Ramos (cell line): ENCODE measurements around the gene LCE1C.

Experiments
- in situ Hi-C: fragments of 300-500 bp; cut with MboI; formaldehyde crosslinking; loops from one replicate; pipeline ENCODE4 v1.14.3; 2022; ENCODE audit warnings: low sequenced_read_pairs; ENCODE audit not compliant: unreplicated experiment

Gene LCE1C

GRCh38 chr1:152806576-152806975 lies at the start of gene LCE1C:
LCE1C (minus strand) TSS chr1:152806651; CDS start chr1:152805478, 1,173 bp downstream.
- in situ Hi-C loops: no loop called here

GRCh38 chr1:152855661-152856060 lies 49.2 kb upstream of the LCE1C start:
- in situ Hi-C loops: no loop called here

GRCh38 chr1:152842556-152842955 lies 36.1 kb upstream of the LCE1C start, which contains the start of gene LCE6A:
LCE6A (plus strand) TSS chr1:152842856; CDS start chr1:152843521, 665 bp downstream.
- in situ Hi-C loops: no loop called here

GRCh38 chr1:152836870-152837269 lies 30.4 kb upstream of the LCE1C start:
- in situ Hi-C loops: no loop called here

- in situ Hi-C loops: no loop called here
Measured at GRCh38 chr1:152827173-152827572, 20.7 kb upstream of the LCE1C start, which contains the start of gene LCE1A. LCE1A (plus strand) TSS chr1:152827473; CDS start chr1:152827473, 0 bp downstream.

- in situ Hi-C loops: no loop called here
Measured at GRCh38 chr1:152824964-152825363, 18.5 kb upstream of the LCE1C start.

- in situ Hi-C loops: no loop called here
Measured at GRCh38 chr1:152823294-152823693, 16.8 kb upstream of the LCE1C start.

GRCh38 chr1:152817309-152817708 lies 10.9 kb upstream of the LCE1C start:
- in situ Hi-C loops: no loop called here

- in situ Hi-C loops: no loop called here
Measured at GRCh38 chr1:152811671-152812070, 5.2 kb upstream of the LCE1C start, which contains the start of gene LCE1B. LCE1B (plus strand) TSS chr1:152811971; CDS start chr1:152812447, 476 bp downstream.

GRCh38 chr1:152811050-152811449 lies 4.6 kb upstream of the LCE1C start:
- in situ Hi-C loops: no loop called here

- in situ Hi-C loops: no loop called here
Measured at GRCh38 chr1:152801333-152801732, 5.1 kb downstream of the LCE1C start.

GRCh38 chr1:152796421-152796820 lies 10.0 kb downstream of the LCE1C start, which contains the start of gene LCE1D:
LCE1D (plus strand) TSS chr1:152796721; CDS start chr1:152797795, 1,074 bp downstream.
- in situ Hi-C loops: no loop called here

- in situ Hi-C loops: no loop called here
Measured at GRCh38 chr1:152795686-152796085, 10.8 kb downstream of the LCE1C start.

- in situ Hi-C loops: no loop called here
Measured at GRCh38 chr1:152786077-152786476, 20.4 kb downstream of the LCE1C start, which contains the start of gene LCE1E. LCE1E (plus strand) TSS chr1:152786257; CDS start chr1:152787300, 1,043 bp downstream.

- in situ Hi-C loops: no loop called here
Measured at GRCh38 chr1:152783095-152783494, 23.4 kb downstream of the LCE1C start.

- in situ Hi-C loops: no loop called here
Measured at GRCh38 chr1:152777510-152778137, 28.8 kb downstream of the LCE1C start.

GRCh38 chr1:152776361-152776760 lies 30.1 kb downstream of the LCE1C start:
- in situ Hi-C loops: no loop called here

GRCh38 chr1:152774875-152775274 lies 31.6 kb downstream of the LCE1C start, which contains the start of gene LCE1F:
LCE1F (plus strand) TSS chr1:152775140; CDS start chr1:152776372, 1,232 bp downstream.
- in situ Hi-C loops: no loop called here

GRCh38 chr1:152770411-152770810 lies 36.0 kb downstream of the LCE1C start:
- in situ Hi-C loops: no loop called here

- in situ Hi-C loops: no loop called here
Measured at GRCh38 chr1:152768847-152769533, 37.5 kb downstream of the LCE1C start.

GRCh38 chr1:152761609-152762213 lies 44.7 kb downstream of the LCE1C start:
- in situ Hi-C loops: no loop called here
